ENCODE data around the gene ZNF816.

Gene ZNF816

DNA sequence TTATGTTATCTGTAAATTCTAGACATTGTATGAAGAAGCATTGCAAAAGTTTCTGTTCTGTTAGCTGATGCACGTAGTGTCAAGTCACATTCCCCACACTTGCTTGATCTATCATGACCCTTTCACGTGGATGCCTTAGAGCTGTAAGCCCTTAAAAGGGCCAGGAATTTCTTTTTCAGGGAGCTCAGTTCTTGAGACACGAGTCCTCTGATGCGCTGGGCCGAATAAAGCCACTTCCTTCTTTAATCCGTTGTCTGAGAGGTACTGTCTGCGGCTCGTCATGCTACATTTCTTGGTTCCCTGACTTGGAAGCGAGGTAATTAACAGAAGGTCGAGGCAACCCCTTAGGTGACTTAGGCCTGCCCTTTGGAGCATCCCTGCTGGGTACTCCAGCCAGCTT is 5.8 kb downstream of the ZNF816 start:
- TF ChIP-seq, protein P1, sequence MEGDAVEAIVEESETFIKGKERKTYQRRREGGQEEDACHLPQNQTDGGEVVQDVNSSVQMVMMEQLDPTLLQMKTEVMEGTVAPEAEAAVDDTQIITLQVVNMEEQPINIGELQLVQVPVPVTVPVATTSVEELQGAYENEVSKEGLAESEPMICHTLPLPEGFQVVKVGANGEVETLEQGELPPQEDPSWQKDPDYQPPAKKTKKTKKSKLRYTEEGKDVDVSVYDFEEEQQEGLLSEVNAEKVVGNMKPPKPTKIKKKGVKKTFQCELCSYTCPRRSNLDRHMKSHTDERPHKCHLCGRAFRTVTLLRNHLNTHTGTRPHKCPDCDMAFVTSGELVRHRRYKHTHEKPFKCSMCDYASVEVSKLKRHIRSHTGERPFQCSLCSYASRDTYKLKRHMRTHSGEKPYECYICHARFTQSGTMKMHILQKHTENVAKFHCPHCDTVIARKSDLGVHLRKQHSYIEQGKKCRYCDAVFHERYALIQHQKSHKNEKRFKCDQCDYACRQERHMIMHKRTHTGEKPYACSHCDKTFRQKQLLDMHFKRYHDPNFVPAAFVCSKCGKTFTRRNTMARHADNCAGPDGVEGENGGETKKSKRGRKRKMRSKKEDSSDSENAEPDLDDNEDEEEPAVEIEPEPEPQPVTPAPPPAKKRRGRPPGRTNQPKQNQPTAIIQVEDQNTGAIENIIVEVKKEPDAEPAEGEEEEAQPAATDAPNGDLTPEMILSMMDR (IDR thresholded peaks at IDR 0.05), result no peak

DNA sequence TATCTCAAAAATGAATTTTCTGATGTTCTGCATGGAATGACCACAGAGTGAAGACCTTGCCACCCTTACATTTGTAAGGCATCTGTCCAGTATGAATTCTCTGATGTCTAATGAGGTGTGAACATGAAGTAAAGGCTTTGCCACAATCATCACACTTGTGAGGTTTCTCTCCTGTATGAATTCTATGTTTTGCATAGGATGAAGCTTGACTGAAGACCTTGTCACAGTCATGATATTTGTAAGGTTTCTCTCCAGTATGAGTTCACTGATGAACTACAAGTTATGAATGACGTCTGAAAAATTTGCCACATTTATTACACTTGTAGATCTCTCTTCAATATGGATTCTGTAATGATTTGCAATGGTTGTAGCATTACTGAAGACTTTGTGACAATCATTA is 13.3 kb downstream of the ZNF816 start:
- TF ChIP-seq, protein P1 (IDR thresholded peaks at IDR 0.05), result no peak

DNA sequence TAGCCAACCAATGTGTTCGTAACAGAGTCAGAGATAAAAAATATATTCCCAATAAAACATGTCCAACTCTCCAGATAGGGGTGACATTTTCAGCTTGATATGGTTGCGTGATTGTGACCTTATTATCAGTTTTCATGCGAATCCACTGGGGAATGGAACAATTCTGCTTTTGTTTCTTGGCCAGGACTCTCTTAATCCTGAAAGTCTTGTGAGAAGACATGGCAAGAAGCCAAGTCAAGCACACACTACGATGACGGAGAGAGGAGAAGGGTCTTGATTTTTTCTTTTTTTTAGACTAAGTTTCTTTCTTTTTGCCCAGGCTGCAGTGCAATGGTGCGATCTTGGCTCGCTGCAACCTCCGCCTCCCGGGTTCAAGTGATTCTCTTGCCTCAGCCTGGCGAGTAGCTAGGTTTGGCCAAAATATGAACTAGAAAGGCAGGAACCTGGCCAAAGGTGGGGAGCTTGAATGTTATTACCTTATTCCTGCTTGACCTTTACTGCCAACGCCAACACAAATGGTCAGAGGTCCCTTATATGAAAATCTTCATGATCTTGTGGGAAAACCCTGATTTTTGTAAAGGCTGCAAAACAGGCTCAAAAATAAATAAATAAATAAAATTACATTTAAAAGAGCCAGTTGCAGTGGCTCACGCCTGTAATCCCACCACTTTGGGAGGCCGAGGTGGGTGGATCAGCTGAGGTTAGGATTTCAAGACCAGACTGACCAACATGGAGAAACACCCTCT is 14.5 kb downstream of the ZNF816 start:
- TF ChIP-seq, protein P1 (IDR thresholded peaks at IDR 0.05), result no peak

DNA sequence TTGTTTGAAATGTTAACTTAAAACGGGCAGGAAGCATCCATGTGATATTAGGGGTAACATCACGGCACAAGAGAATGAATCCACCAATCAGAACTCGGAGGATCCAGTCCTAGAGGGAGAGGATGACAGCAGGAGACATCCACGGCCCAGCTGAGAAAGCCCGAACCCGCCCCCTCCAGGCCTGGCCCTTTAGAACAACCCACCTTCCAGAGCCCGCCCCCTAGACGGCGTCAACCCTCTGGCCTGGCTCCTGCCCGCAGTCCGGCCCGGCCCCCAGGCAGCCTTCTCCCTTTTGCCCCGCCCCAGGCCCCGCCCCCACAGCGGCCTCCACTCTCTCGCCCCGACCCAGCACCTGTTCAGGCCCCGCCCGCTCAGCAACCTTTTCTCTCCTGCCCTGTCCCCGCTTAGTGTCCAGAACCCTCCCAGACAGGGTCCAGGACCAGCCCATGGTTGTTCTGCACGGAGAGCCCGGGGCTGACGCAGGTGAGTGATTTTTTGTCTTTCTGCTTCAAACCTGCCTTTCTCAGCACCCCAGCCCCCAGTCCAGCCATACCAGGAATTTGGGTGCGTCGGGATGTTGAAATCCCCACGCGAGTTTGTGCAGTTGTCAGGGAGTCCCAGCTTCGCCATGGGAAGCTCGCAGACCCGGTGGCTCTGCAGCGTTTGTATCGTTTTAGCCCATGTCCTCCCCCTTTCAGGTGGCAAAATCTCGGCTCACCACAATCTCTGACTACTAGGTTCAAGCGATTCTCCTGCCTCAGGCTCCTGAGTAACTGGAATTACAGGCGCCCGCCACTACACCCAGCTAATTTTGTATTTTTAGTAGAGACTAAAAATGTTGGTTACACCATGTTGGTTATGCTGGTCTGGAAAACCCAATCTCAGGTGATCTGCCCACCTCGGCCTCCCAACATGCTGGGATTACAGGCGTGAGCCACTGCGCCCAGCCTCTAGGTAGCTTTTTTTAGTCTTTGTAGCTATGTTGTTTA is 16.1 kb downstream of the ZNF816 start:
- TF ChIP-seq, protein P1 (IDR thresholded peaks at IDR 0.05), result no peak

DNA sequence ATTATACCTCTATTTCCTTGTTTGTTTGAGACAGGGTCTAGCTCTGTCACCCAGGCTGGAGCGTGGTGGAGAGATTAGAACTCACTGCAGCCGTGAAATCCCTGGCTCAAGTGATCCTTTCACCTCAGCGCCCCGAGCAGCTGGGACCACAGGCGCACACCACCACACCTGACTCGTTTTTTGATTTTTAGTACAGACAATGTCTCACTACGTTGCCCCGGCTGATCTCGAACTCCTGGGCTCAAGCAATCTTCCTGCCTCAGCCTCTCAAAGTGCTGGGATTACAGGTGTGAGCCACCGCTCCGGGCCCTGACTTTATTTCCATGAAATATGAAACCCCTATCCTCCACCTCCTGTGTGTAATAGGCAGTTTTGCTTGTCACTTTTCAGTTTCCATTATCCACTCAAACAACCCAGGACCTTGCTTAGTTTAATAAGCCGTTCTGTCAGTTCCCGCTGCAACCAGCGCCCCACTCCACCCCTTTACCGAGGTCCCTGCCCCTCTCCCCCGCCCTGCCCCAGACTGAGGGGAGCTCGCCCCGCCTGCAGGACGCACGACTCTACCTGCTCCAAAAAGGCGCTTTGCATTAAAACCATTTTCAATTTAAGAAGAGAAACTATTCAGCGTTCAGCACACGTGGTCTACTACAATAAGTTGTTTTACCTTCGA is 16.9 kb downstream of the ZNF816 start:
- TF ChIP-seq, protein P1 (IDR thresholded peaks at IDR 0.05), result no peak

DNA sequence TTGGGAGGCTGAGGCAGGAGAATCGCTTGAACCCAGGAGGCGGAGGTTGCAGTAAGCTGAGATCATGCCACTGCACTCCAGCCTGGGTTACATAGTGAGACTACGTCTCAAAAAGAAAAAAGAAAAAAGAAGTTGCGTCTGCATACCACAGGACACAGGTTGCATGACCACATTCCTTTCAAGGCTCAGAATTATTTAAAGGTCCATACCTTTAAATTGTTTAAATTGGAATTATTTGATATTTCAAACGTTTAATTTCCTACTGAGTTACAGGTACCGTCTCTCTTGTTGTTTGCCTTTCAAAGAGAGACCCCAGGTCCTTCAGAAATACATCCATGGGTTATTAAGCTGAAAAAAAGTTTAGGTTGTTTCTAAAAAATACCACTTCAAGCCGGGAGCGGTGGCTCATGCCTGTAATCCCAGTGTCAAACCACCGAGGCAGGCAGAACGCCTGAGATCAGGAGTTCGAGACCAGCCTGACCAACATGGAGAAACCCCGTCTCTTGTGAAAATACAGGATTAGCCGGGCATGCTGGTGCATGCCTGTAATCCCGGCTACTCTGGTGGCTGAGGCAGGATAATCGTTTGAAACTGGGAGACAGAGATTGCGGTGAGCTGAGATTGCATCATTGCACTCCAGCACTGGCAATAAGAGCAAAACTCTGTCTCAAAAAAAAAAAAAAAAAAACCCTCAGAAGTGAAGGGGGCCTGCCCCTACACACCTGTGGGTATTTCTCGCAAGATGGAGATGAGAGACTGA is 18.6 kb downstream of the ZNF816 start:
- TF ChIP-seq, protein P1 (IDR thresholded peaks at IDR 0.05), result no peak

Data from LNCAP (cell line).